ENCODE data around the gene PDLIM4. TPM values are rescaled to one million over a fixed set of nuclear protein-coding genes. Genes with fewer than 3 reads are reported as not detected.

Gene PDLIM4
- total RNA-seq, 4 donors from 2014 or later, result 16.5 to 79.2 (median 47.7) TPM

DNA sequence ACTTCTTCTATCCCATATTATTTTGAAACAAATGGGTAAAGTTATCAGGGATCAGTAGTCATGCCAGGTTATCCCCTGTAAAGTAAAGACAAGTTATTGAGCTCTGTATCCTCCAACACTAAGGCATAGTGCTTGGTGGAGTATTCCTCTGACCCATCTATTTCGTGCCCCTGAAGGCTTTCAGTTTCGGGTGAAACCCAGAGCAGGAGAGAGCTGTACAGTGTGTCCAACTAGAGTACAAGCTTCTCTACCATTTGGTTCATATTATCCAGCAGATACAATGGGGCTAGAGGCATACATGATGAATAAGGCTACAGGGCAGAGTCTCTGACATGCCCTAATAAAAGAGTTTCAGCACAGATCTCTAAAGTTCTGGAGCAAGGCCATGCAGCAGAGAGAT, 33.5 kb downstream of the PDLIM4 start:
- no peaks in the 10 kb centered on the region for H3K9me3 ChIP-seq
- no CpG with 5 or more reads among the region's 2 CpGs for WGBS, 2 donors
- H3K27me3 ChIP-seq, result peaks cover 0 to 22% (median 0%) of the 10 kb centered on the region in 4 donors
- H3K4me1 ChIP-seq, result peaks cover 20 to 36% (median 23%) of the 10 kb centered on the region in 3 donors
- TF ChIP-seq CTCF (IDR thresholded peaks at IDR 0.05), result no peak
- TF ChIP-seq POLR2A (IDR thresholded peaks at IDR 0.05), result no peak
- no peak overlapping the region for H3K4me3 ChIP-seq
- no peak for DNase-seq
- H3K27ac ChIP-seq, result no peak overlapping the region
- H3K36me3 ChIP-seq, result no peaks in the 10 kb centered on the region
- intact Hi-C loops (cut with DNase I), result no loop called here

GRCh38 chr5:132293066-132293991, 35.8 kb downstream of the PDLIM4 start:
- peak overlapping the region; percentile 83 to 96 (median 94) for H3K27ac ChIP-seq
- TF ChIP-seq POLR2A (IDR thresholded peaks at IDR 0.05), result peak in 1 of 4 donors; percentile 3
- TF ChIP-seq CTCF (IDR thresholded peaks at IDR 0.05), result peak in 3 of 6 experiments; percentile 7 to 17 (median 15)
- H3K9me3 ChIP-seq, result no peaks in the 10 kb centered on the region
- H3K4me3 ChIP-seq, result peak overlapping the region; percentile 55 to 79 (median 70)
- H3K36me3 ChIP-seq, result no peaks in the 10 kb centered on the region
- DNase-seq, result no peak
- H3K27me3 ChIP-seq, result peaks cover 0 to 24% (median 0%) of the 10 kb centered on the region in 4 donors
- WGBS, 2 donors, result 0 to 6% methylated on average over 8 to 11 of the region's 50 CpGs
- intact Hi-C loops (cut with DNase I), result no loop called here
- peaks cover 20 to 39% (median 23%) of the 10 kb centered on the region in 3 donors for H3K4me1 ChIP-seq

GRCh38 chr5:132293992-132294727, 36.7 kb downstream of the PDLIM4 start, which contains the start of gene SLC22A4:
SLC22A4 (plus strand) TSS chr5:132294394; CDS start chr5:132294617, 223 bp downstream.
- WGBS, 2 donors, result 0% methylated on average over 1 to 16 of the region's 63 CpGs
- peak; percentile 49 for DNase-seq

GRCh38 chr5:132294728-132295504, 37.4 kb downstream of the PDLIM4 start:
- H3K36me3 ChIP-seq, result no peaks in the 10 kb centered on the region
- H3K9me3 ChIP-seq, result no peaks in the 10 kb centered on the region
- H3K4me1 ChIP-seq, result peaks cover 20 to 39% (median 23%) of the 10 kb centered on the region in 3 donors
- peak overlapping the region; percentile 55 to 79 (median 70) for H3K4me3 ChIP-seq
- intact Hi-C loops (cut with DNase I), result no loop called here
- DNase-seq, result peak; percentile 15
- 0 to 30% methylated on average over 6 to 8 of the region's 50 CpGs for WGBS, 2 donors
- peaks cover 0 to 24% (median 0%) of the 10 kb centered on the region in 4 donors for H3K27me3 ChIP-seq
- H3K27ac ChIP-seq, result peak overlapping the region; percentile 83 to 96 (median 94)
- TF ChIP-seq CTCF (IDR thresholded peaks at IDR 0.05), result no peak
- peak in 1 of 4 donors; percentile 32 for TF ChIP-seq POLR2A (IDR thresholded peaks at IDR 0.05)

More at GRCh38 chr5:132293992-132294727, 36.7 kb downstream of the PDLIM4 start, which contains the start of gene SLC22A4:
- intact Hi-C loops (cut with DNase I), result no loop called here
- H3K36me3 ChIP-seq, result no peaks in the 10 kb centered on the region
- H3K27ac ChIP-seq, result peak within 1 kb of the TSS; percentile 83 to 96 (median 94)
- TF ChIP-seq CTCF (IDR thresholded peaks at IDR 0.05), result no peak
- peak in 2 of 4 donors; percentile 57 to 74 for TF ChIP-seq POLR2A (IDR thresholded peaks at IDR 0.05)
- H3K27me3 ChIP-seq, result peaks cover 0 to 24% (median 0%) of the 10 kb centered on the region in 4 donors
- H3K9me3 ChIP-seq, result no peaks in the 10 kb centered on the region
- H3K4me3 ChIP-seq, result peak within 1 kb of the TSS; percentile 55 to 79 (median 70)
- H3K4me1 ChIP-seq, result peaks cover 20 to 39% (median 23%) of the 10 kb centered on the region in 3 donors
